ENCODE results near the gene PTCD2. TPM values are rescaled to one million over a fixed set of nuclear protein-coding genes. Genes with fewer than 3 reads are reported as not detected.

The PTCD2 gene
- total and polyA plus RNA-seq, 9 of the 15 experiments (the other 6 are each of a cell fraction or from before 2014, with no cell fraction given) = 11.9 to 28.5 (median 18.6) TPM

DNA sequence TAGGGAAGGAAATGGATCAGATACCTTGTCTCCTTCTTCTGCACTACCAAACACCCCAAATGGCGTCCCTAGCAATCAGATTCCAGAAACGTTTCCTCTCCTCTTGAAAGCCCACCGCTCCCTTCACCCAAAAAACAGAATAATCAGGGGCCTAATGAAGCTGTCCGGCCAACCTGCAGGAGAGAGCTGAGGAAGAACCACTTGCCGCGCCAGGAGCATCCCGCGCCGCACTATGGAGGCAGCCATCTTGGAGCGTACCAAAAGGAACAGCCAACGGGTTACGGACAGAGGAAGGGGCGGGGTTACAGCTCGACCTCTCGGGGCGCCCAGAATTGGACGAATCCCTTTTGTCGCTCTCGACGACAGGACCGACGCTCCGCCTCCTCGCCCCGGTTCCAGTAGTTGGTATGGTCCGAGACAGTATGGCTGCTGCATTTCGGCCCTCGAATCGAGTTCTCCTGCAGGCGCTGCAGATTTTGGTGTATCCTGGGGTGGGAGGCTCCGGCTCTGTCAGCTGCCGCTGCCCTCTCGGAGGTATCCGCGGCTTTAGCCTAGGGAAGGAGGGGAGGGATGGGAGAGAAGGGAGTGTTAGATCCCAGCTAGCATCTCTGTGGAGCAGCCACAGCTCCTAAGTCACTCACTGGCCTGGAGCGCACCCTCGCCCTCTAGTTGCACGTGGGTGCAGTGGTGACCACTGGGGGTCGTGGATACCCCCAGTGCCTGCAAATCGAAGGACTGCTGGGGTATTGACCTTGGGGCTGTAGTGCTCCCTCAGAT is at the start of gene PTCD2, which contains the start of gene MRPS27 (continued):
- TF ChIP-seq RCOR1 (IDR thresholded peaks at IDR 0.05; ENCODE audit: borderline replicate concordance in 1 of 2, low read depth in 2 of 2, low read length in 2 of 2) (peak in 1 of 2 experiments; percentile 38; a peak in 1 of 4 replicates), SUPT5H (IDR thresholded peaks at IDR 0.05) (peak; percentile 93), MXI1 (IDR thresholded peaks at IDR 0.05; ENCODE audit: low read depth, low read length) (peak; percentile 52; the same call in 1 of the 2 replicates), HCFC1 (IDR thresholded peaks at IDR 0.05; ENCODE audit: low read depth, low read length) (peak; percentile 75), BRCA1 (IDR thresholded peaks at IDR 0.05) (no peak), BRCA1 (CRISPR knock-in tag; IDR thresholded peaks at IDR 0.05) (peak; percentile 54; the same call in 1 of the 2 replicates), LARP7 (IDR thresholded peaks at IDR 0.05) (no peak), ASH1L (IDR thresholded peaks at IDR 0.05; ENCODE audit: borderline replicate concordance, low read depth, partially characterized antibody) (peak; percentile 47), POLR2H (tag; IDR thresholded peaks at IDR 0.05; ENCODE audit: low read depth) (peak; percentile 89), POLR2AphosphoS5 (IDR thresholded peaks at IDR 0.05; ENCODE audit: control insufficient read depth, insufficient read depth, low read depth, low read length) (peak; percentile 93), ZNF511 (CRISPR knock-in tag; IDR thresholded peaks at IDR 0.05) (0 out of 2 replicates have a peak, but pooled peaks have one; percentile 45), CBFB (CRISPR knock-in tag; IDR thresholded peaks at IDR 0.05) (no peak), ZNF408 (CRISPR knock-in tag; IDR thresholded peaks at IDR 0.05; ENCODE audit: low read depth) (no peak), EP400 (IDR thresholded peaks at IDR 0.05) (peak; percentile 87), YBX1 (IDR thresholded peaks at IDR 0.05) (no peak), E2F1 (CRISPR knock-in tag; IDR thresholded peaks at IDR 0.05) (peak; percentile 54; the same call in 1 of the 2 replicates), ZKSCAN1 (IDR thresholded peaks at IDR 0.05; ENCODE audit: low read depth, low read length) (no peak)
- TF ChIP-seq, protein P1, sequence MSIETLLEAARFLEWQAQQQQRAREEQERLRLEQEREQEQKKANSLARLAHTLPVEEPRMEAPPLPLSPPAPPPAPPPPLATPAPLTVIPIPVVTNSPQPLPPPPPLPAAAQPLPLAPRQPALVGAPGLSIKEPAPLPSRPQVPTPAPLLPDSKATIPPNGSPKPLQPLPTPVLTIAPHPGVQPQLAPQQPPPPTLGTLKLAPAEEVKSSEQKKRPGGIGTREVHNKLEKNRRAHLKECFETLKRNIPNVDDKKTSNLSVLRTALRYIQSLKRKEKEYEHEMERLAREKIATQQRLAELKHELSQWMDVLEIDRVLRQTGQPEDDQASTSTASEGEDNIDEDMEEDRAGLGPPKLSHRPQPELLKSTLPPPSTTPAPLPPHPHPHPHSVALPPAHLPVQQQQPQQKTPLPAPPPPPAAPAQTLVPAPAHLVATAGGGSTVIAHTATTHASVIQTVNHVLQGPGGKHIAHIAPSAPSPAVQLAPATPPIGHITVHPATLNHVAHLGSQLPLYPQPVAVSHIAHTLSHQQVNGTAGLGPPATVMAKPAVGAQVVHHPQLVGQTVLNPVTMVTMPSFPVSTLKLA (conservative IDR thresholded peaks at IDR 0.05) = peak; percentile 82 to 91
- TF ChIP-seq, protein P2, sequence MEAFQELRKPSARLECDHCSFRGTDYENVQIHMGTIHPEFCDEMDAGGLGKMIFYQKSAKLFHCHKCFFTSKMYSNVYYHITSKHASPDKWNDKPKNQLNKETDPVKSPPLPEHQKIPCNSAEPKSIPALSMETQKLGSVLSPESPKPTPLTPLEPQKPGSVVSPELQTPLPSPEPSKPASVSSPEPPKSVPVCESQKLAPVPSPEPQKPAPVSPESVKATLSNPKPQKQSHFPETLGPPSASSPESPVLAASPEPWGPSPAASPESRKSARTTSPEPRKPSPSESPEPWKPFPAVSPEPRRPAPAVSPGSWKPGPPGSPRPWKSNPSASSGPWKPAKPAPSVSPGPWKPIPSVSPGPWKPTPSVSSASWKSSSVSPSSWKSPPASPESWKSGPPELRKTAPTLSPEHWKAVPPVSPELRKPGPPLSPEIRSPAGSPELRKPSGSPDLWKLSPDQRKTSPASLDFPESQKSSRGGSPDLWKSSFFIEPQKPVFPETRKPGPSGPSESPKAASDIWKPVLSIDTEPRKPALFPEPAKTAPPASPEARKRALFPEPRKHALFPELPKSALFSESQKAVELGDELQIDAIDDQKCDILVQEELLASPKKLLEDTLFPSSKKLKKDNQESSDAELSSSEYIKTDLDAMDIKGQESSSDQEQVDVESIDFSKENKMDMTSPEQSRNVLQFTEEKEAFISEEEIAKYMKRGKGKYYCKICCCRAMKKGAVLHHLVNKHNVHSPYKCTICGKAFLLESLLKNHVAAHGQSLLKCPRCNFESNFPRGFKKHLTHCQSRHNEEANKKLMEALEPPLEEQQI (IDR thresholded peaks at IDR 0.05) = peak; percentile 94
- TF ChIP-seq, protein P3, sequence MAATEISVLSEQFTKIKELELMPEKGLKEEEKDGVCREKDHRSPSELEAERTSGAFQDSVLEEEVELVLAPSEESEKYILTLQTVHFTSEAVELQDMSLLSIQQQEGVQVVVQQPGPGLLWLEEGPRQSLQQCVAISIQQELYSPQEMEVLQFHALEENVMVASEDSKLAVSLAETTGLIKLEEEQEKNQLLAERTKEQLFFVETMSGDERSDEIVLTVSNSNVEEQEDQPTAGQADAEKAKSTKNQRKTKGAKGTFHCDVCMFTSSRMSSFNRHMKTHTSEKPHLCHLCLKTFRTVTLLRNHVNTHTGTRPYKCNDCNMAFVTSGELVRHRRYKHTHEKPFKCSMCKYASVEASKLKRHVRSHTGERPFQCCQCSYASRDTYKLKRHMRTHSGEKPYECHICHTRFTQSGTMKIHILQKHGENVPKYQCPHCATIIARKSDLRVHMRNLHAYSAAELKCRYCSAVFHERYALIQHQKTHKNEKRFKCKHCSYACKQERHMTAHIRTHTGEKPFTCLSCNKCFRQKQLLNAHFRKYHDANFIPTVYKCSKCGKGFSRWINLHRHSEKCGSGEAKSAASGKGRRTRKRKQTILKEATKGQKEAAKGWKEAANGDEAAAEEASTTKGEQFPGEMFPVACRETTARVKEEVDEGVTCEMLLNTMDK (IDR thresholded peaks at IDR 0.05; ENCODE audit: borderline replicate concordance, insufficient read depth, low read depth, low read length, poor library complexity, severe bottlenecking) = peak; percentile 24
